GM23338 (cell line): Measurements from ENCODE around the gene RAMP1. TPM values are rescaled to one million over a fixed set of nuclear protein-coding genes. Genes with fewer than 3 reads are reported as not detected.
"Not testable (repeated sequence)": the region's sequence is repeated elsewhere in the genome, so short reads cannot be mapped to it uniquely, and the experiment has no call there.

Source experiments
- ATAC-seq: fragments of 200-7000 bp; cut with Tn5 transposase; 3 replicates; pipeline ENCODE4 v1.9.1; 2020
- DNase-seq: peaks from one replicate; pipeline ENCODE4 v3.0.0-alpha.2; 2015; ENCODE audit warnings: low spot score
- H2AFZ ChIP-seq: fragments of 200-600 bp; sonication (generic); 2 replicates; pipeline ENCODE4 v1.8.0; 2016; ENCODE audit warnings: antibody characterized with exemption, mild to moderate bottlenecking, moderate library complexity
- H3F3A ChIP-seq: fragments of 200-600 bp; sonication (generic); replicated peaks from 2 replicates; pipeline ENCODE4 v1.8.0; 2017; ENCODE audit warnings: antibody characterized with exemption, mixed run types, low read depth
- H3K27ac ChIP-seq: fragments of 200-600 bp; sonication (generic); 2 replicates; pipeline ENCODE4 v1.6.1; 2016; ENCODE audit warnings: low read depth
- H3K27me3 ChIP-seq: fragments of 200-600 bp; sonication (generic); 2 replicates; pipeline ENCODE4 v1.8.0; 2016; ENCODE audit warnings: mild to moderate bottlenecking, mixed run types, moderate library complexity; ENCODE audit not compliant: insufficient read depth
- H3K36me3 ChIP-seq: fragments of 200-600 bp; sonication (generic); 2 replicates; pipeline ENCODE4 v1.8.0; 2016; ENCODE audit warnings: mild to moderate bottlenecking; ENCODE audit not compliant: insufficient read depth
- H3K4me1 ChIP-seq: fragments of 200-600 bp; sonication (generic); 2 replicates; pipeline ENCODE4 v1.8.0; 2016; ENCODE audit warnings: mild to moderate bottlenecking, moderate library complexity; ENCODE audit not compliant: insufficient read depth
- H3K4me2 ChIP-seq: fragments of 200-600 bp; sonication (generic); 2 replicates; pipeline ENCODE4 v1.7.1; 2017; ENCODE audit warnings: mixed run types
- H3K4me3 ChIP-seq: fragments of 200-600 bp; sonication (generic); 2 replicates; pipeline ENCODE4 v1.6.1; 2016; ENCODE audit warnings: mixed run types
- H3K79me2 ChIP-seq: fragments of 200-600 bp; sonication (generic); replicated peaks from 2 replicates; pipeline ENCODE4 v1.8.0; 2017; ENCODE audit warnings: mild to moderate bottlenecking; ENCODE audit not compliant: insufficient read depth
- H3K9me2 ChIP-seq: fragments of 200-600 bp; sonication (generic); 2 replicates; pipeline ENCODE4 v1.8.0; 2017; ENCODE audit not compliant: insufficient read depth
- H4K20me1 ChIP-seq: fragments of 200-600 bp; sonication (generic); replicated peaks from 2 replicates; pipeline ENCODE4 v1.8.0; 2017; ENCODE audit warnings: mild to moderate bottlenecking; ENCODE audit not compliant: insufficient read depth
- H3K27ac Mint-ChIP-seq: 2 replicates; pipeline ENCODE4 v1.8.0; 2020; ENCODE audit warnings: inconsistent platforms, mild to moderate bottlenecking, moderate library complexity, mixed read lengths
- H3K27me3 Mint-ChIP-seq: 3 replicates; pipeline ENCODE4 v1.8.0; 2022; ENCODE audit warnings: low read depth, mild to moderate bottlenecking, moderate library complexity, mixed read lengths, inconsistent platforms; ENCODE audit not compliant: insufficient read depth, poor library complexity
- H3K36me3 Mint-ChIP-seq: 3 replicates; pipeline ENCODE4 v1.8.0; 2021; ENCODE audit warnings: low read depth, mild to moderate bottlenecking, inconsistent platforms, moderate library complexity, mixed read lengths
- H3K4me1 Mint-ChIP-seq: 3 replicates; pipeline ENCODE4 v1.8.0; 2020; ENCODE audit warnings: mild to moderate bottlenecking, inconsistent platforms, mixed read lengths
- H3K4me3 Mint-ChIP-seq: 3 replicates; pipeline ENCODE4 v1.8.0; 2021; ENCODE audit warnings: moderate library complexity, mild to moderate bottlenecking, inconsistent platforms, mixed read lengths
- H3K9me3 Mint-ChIP-seq: 3 replicates; pipeline ENCODE4 v1.8.0; 2020; ENCODE audit warnings: moderate library complexity, mild to moderate bottlenecking, inconsistent platforms, mixed read lengths
- CTCF ChIP-seq, 2 experiments: fragments of 200-600 bp in 1 of 2; sonication (generic) in 1 of 2; conservative IDR thresholded peaks; 2 replicates each; pipeline versions ENCODE4 v1.5.1 to v1.6.1; 2016 to 2017; ENCODE audit warnings: antibody characterized with exemption in 2 of 2, low read depth in 2 of 2, mild to moderate bottlenecking in 2 of 2, moderate library complexity in 1 of 2
- ETS1 ChIP-seq: IDR thresholded peaks from 2 replicates; pipeline ENCODE4 v1.6.1; 2016; ENCODE audit warnings: antibody characterized with exemption
- EZH2 ChIP-seq: fragments of 200-600 bp; sonication (generic); IDR thresholded peaks from one replicate; pipeline ENCODE4 v1.8.0; 2017; ENCODE audit warnings: antibody characterized with exemption, mild to moderate bottlenecking, low read depth; ENCODE audit not compliant: unreplicated experiment
- EZH2phosphoT487 ChIP-seq: fragments of 200-600 bp; sonication (generic); IDR thresholded peaks from one replicate; pipeline ENCODE4 v1.8.1; 2018; ENCODE audit warnings: antibody characterized with exemption; ENCODE audit not compliant: unreplicated experiment
- JUNB ChIP-seq: IDR thresholded peaks from one replicate; pipeline ENCODE4 v1.6.1; 2016; ENCODE audit warnings: antibody characterized with exemption; ENCODE audit not compliant: unreplicated experiment
- NANOG ChIP-seq: IDR thresholded peaks from 2 replicates; pipeline ENCODE4 v1.6.1; 2016; ENCODE audit warnings: antibody characterized with exemption, borderline replicate concordance
- POLR2AphosphoS5 ChIP-seq: IDR thresholded peaks from 2 replicates; pipeline ENCODE4 v1.6.1; 2016; ENCODE audit warnings: antibody characterized with exemption, low read depth
- STAT1 ChIP-seq: IDR thresholded peaks from one replicate; pipeline ENCODE4 v1.6.1; 2016; ENCODE audit warnings: antibody characterized with exemption; ENCODE audit not compliant: unreplicated experiment
- ZNF331 ChIP-seq: fragments of 250-450 bp; sonication (Bioruptor Pico); IDR thresholded peaks from 2 replicates; pipeline ENCODE4 v1.5.0; 2020; ENCODE audit warnings: low read depth, mild to moderate bottlenecking, moderate library complexity
- polyA plus RNA-seq: library from polyadenylated mRNA; unstranded; fragments of >200 nt; fragmentation: Nextera tagmentation; extraction: Ambion mirVana; gene quantifications from 2 replicates; pipeline ENCODE4 v1.2.1, GENCODE V29; 2016
- total RNA-seq: library from RNA; depleted of rRNA; stranded (reverse); fragments of >200 nt; shearing (Covaris generic); gene quantifications from 2 replicates; pipeline ENCODE4 v1.2.3, GENCODE V29; 2014

RAMP1 gene
- total and polyA plus RNA-seq, 2 experiments from 2014 or later: 1.7 to 3.3 TPM

- H3K36me3 Mint-ChIP-seq, H3K27ac ChIP-seq, ATAC-seq, H3F3A ChIP-seq, H3K4me1 Mint-ChIP-seq, H3K4me1 ChIP-seq, H3K27ac Mint-ChIP-seq, H3K27me3 Mint-ChIP-seq, H4K20me1 ChIP-seq, H3K9me2 ChIP-seq, DNase-seq, H3K79me2 ChIP-seq, H3K36me3 ChIP-seq, H3K27me3 ChIP-seq, H2AFZ ChIP-seq, H3K4me2 ChIP-seq, H3K4me3 Mint-ChIP-seq, H3K4me3 ChIP-seq: not testable (repeated sequence)
- peaks cover 37% of the 10 kb centered on the region; the same call in 2 of the 3 replicates for H3K9me3 Mint-ChIP-seq
Measured at GRCh38 chr2:237848940-237849339, 10.5 kb upstream of the RAMP1 start.

GRCh38 chr2:237854295-237854694 lies 5.1 kb upstream of the RAMP1 start:
- Mint-ChIP-seq H3K4me3 (no peak overlapping the region), H3K9me3 (peaks cover 10% of the 10 kb centered on the region; the same call in 2 of the 3 replicates), H3K27me3 (peaks cover 12% of the 10 kb centered on the region), H3K4me1 (peaks cover 14% of the 10 kb centered on the region), H3K27ac (no peak overlapping the region), H3K36me3 (peaks cover 1% of the 10 kb centered on the region; the same call in 1 of the 3 replicates)
- no peak overlapping the region for H3K27ac ChIP-seq
- DNase-seq (no peak), ATAC-seq (no peak)
- H3K27me3 ChIP-seq: peaks cover 13% of the 10 kb centered on the region
- no peaks in the 10 kb centered on the region for H3F3A ChIP-seq
- H3K4me1 ChIP-seq: no peaks in the 10 kb centered on the region
- H3K79me2 ChIP-seq: no peaks in the 10 kb centered on the region
- H4K20me1 ChIP-seq: no peaks in the 10 kb centered on the region
- TF ChIP-seq POLR2AphosphoS5 (no peak), CTCF (conservative IDR thresholded peaks at IDR 0.05; ENCODE audit: low read depth in 2 of 2) (no peak)
- H3K4me3 ChIP-seq: no peak overlapping the region
- no peaks in the 10 kb centered on the region for H3K36me3 ChIP-seq
- no peak overlapping the region for H3K4me2 ChIP-seq
- H2AFZ ChIP-seq: no peak overlapping the region
- H3K9me2 ChIP-seq: no peaks in the 10 kb centered on the region

- H3K4me2 ChIP-seq: no peak overlapping the region
- H3K27me3 Mint-ChIP-seq: peaks cover 29% of the 10 kb centered on the region
- H3K4me3 ChIP-seq: no peak overlapping the region
- H3K9me3 Mint-ChIP-seq: no peaks in the 10 kb centered on the region
- H3F3A ChIP-seq: peaks cover 6% of the 10 kb centered on the region; the same call in 1 of the 2 replicates
- H3K4me3 Mint-ChIP-seq: no peak overlapping the region
- H3K4me1 ChIP-seq: 0 out of 2 replicates have a peak, but pooled peaks cover 4% of the 10 kb centered on the region
- no peaks in the 10 kb centered on the region for H3K36me3 ChIP-seq
- TF ChIP-seq NANOG (no peak), EZH2 (no peak), JUNB (no peak), EZH2phosphoT487 (no peak), ETS1 (no peak), ZNF331 (CRISPR knock-in tag) (no peak), STAT1 (no peak)
- no peak overlapping the region for H3K27ac ChIP-seq
- H4K20me1 ChIP-seq: no peaks in the 10 kb centered on the region
- H3K27me3 ChIP-seq: peaks cover 33% of the 10 kb centered on the region
- no peaks in the 10 kb centered on the region for H3K79me2 ChIP-seq
- H3K27ac Mint-ChIP-seq: no peak overlapping the region
- peaks cover 19% of the 10 kb centered on the region for H3K4me1 Mint-ChIP-seq
- H3K36me3 Mint-ChIP-seq: no peaks in the 10 kb centered on the region
- DNase-seq: no peak
- no peak for ATAC-seq
- no peaks in the 10 kb centered on the region for H3K9me2 ChIP-seq
- H2AFZ ChIP-seq: no peak overlapping the region
Measured at GRCh38 chr2:237857791-237858190, 1.6 kb upstream of the RAMP1 start.
